Muscle of back (tissue), 11 donors: Measurements from ENCODE around the gene MAPK7. TPM values are rescaled to one million over a fixed set of nuclear protein-coding genes. Genes with fewer than 3 reads are reported as not detected.
A peak's percentile ranks its signal among the peaks of the same experiment; 100 is the strongest.

Experiments
- DNase-seq, 3 donors: peaks; one replicate each; pipeline versions ENCODE4 v3.0.0 to v3.0.0-alpha.2; 2013
- polyA plus RNA-seq, 10 donors: library from polyadenylated mRNA; unstranded; fragments of 120-200 nt; gene quantifications; one replicate each; pipeline ENCODE4 v1.2.1, GENCODE V29; 2013; ENCODE audit not compliant: insufficient read length in 10 of 10

MAPK7 gene
- polyA plus RNA-seq, 10 donors, result 18.3 to 27.3 (median 22.5) TPM

- DNase-seq, result no peak
Measured at GRCh38 chr17:19392303-19392702, 14.0 kb downstream of the MAPK7 start.

- DNase-seq, result no peak
Measured at GRCh38 chr17:19397556-19398041, 19.3 kb downstream of the MAPK7 start.

- DNase-seq, result peak in 1 of 3 donors; percentile 56
Measured at GRCh38 chr17:19398301-19399181, 20.2 kb downstream of the MAPK7 start.

- peak in 1 of 3 donors; percentile 78 for DNase-seq
Measured at GRCh38 chr17:19399750-19400450, 21.6 kb downstream of the MAPK7 start.

- no peak for DNase-seq
Measured at GRCh38 chr17:19401321-19402010, 23.2 kb downstream of the MAPK7 start.

GRCh38 chr17:19402171-19402570 is 23.9 kb downstream of the MAPK7 start:
- no peak for DNase-seq

- no peak for DNase-seq
Measured at GRCh38 chr17:19403021-19403420, 24.7 kb downstream of the MAPK7 start.

- DNase-seq, result no peak
Measured at GRCh38 chr17:19404264-19404663, 26.0 kb downstream of the MAPK7 start.

- no peak for DNase-seq
Measured at GRCh38 chr17:19405114-19405513, 26.8 kb downstream of the MAPK7 start.

GRCh38 chr17:19407601-19408345 is 29.5 kb downstream of the MAPK7 start:
- DNase-seq, result no peak

- no peak for DNase-seq
Measured at GRCh38 chr17:19408346-19408710, 30.0 kb downstream of the MAPK7 start.

- DNase-seq, result no peak
Measured at GRCh38 chr17:19409066-19409465, 30.8 kb downstream of the MAPK7 start.

GRCh38 chr17:19409509-19409908 is 31.2 kb downstream of the MAPK7 start:
- no peak for DNase-seq

- no peak for DNase-seq
Measured at GRCh38 chr17:19410091-19410490, 31.8 kb downstream of the MAPK7 start.

- peak in 2 of 3 donors; percentile 41 to 74 for DNase-seq
Measured at GRCh38 chr17:19410875-19411620, 32.8 kb downstream of the MAPK7 start, which contains the start of gene RNF112. Gene RNF112 (plus strand): TSS chr17:19411232. CDS start chr17:19411409, 177 bp downstream.

GRCh38 chr17:19411631-19412030 is 33.3 kb downstream of the MAPK7 start:
- DNase-seq, result peak in 1 of 3 donors; percentile 56

GRCh38 chr17:19412510-19412909 is 34.2 kb downstream of the MAPK7 start:
- no peak for DNase-seq

GRCh38 chr17:19412984-19413383 is 34.7 kb downstream of the MAPK7 start:
- no peak for DNase-seq

- no peak for DNase-seq
Measured at GRCh38 chr17:19413761-19414160, 35.5 kb downstream of the MAPK7 start.

- no peak for DNase-seq
Measured at GRCh38 chr17:19414396-19415280, 36.3 kb downstream of the MAPK7 start.
